ENCODE data around the gene NMNAT1.
"Not testable (repeated sequence)": the region's sequence is repeated elsewhere in the genome, so short reads cannot be mapped to it uniquely, and the experiment has no call there.

Gene NMNAT1

DNA sequence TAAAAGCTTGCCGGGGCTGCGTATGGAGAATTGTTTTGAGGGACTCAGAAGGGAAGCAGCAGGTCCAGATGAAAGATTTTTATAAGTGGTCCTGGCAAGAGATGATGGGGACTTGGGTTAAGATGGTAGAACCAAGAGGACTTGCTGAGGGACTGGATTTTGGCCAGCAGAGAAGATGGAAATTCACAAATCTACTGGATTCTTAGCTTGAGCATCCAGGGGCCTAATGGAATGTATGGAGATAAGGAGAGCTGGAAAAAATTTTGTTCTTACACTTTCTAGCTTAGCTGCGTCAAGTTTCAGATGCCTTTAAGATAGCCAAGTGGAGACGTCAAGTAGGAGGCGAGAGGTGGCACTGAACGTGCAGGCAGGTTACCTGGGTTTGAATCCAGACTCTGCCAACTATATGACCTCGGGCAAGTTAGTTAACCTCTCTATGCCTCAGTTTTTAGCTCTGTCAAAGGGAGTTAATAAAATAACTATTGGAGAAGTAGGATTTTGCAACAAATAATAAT lies 50.3 kb downstream of the NMNAT1 start:
- peaks cover 26% of the 10 kb centered on the region for H3K27me3 ChIP-seq (ENCODE audit: control insufficient read depth, insufficient read depth, low read length)
- no peak overlapping the region for H3K9ac ChIP-seq (ENCODE audit: low read length)
- H3K4me1 ChIP-seq (ENCODE audit: control insufficient read depth, insufficient read depth, low read length), result no peaks in the 10 kb centered on the region
- no peaks in the 10 kb centered on the region for H3K9me3 ChIP-seq (ENCODE audit: control insufficient read depth, low read length)
- H3K36me3 ChIP-seq (ENCODE audit: control insufficient read depth, insufficient read depth, low read length), result no peaks in the 10 kb centered on the region
- no peak overlapping the region for H3K4me3 ChIP-seq (ENCODE audit: low read length)

GRCh38 chr1:9996624-9997582 lies 53.6 kb downstream of the NMNAT1 start, which contains the start of gene RBP7:
Gene RBP7, plus strand, starts transcription at chr1:9997228. Its CDS starts 31 bp downstream, at chr1:9997259.
- Histone ChIP-seq H3K9ac (ENCODE audit: low read length) (no peak within 1 kb of the TSS), H3K9me3 (ENCODE audit: control insufficient read depth, low read length) (no peaks in the 10 kb centered on the region), H3K27me3 (ENCODE audit: control insufficient read depth, insufficient read depth, low read length) (peaks cover 31% of the 10 kb centered on the region), H3K4me3 (ENCODE audit: low read length) (no peak within 1 kb of the TSS), H3K36me3 (ENCODE audit: control insufficient read depth, insufficient read depth, low read length) (no peaks in the 10 kb centered on the region), H3K4me1 (ENCODE audit: control insufficient read depth, insufficient read depth, low read length) (no peaks in the 10 kb centered on the region)

GRCh38 chr1:10001016-10001665 lies 57.9 kb downstream of the NMNAT1 start:
- Histone ChIP-seq H3K27me3 (ENCODE audit: control insufficient read depth, insufficient read depth, low read length) (peaks cover 27% of the 10 kb centered on the region), H3K9me3 (ENCODE audit: control insufficient read depth, low read length) (no peaks in the 10 kb centered on the region), H3K4me3 (ENCODE audit: low read length) (no peak overlapping the region), H3K9ac (ENCODE audit: low read length) (no peak overlapping the region), H3K36me3 (ENCODE audit: control insufficient read depth, insufficient read depth, low read length) (no peaks in the 10 kb centered on the region), H3K4me1 (ENCODE audit: control insufficient read depth, insufficient read depth, low read length) (no peaks in the 10 kb centered on the region)

DNA sequence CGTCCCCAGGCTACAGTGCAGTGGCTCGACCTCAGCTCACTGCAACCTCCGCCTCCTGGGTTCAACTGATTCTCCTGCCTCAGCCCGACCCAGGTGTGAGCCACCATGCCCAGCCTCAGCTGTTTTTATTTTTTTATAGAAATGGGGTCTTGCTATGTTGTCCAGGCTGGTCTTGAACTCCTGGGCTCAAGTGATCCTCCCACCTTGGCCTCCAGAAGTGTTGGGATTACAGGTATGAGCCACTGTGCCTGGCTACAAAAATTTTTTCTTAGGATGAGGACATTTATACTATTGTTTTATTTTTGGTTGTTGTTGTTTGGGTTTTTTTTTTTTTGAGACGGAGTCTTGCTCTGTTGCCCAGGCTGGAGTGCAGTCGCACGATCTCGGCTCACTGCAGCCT lies 62.0 kb downstream of the NMNAT1 start:
- H3K27me3 ChIP-seq (ENCODE audit: control insufficient read depth, insufficient read depth, low read length); H3K4me1 ChIP-seq (ENCODE audit: control insufficient read depth, insufficient read depth, low read length); H3K36me3 ChIP-seq (ENCODE audit: control insufficient read depth, insufficient read depth, low read length); H3K4me3 ChIP-seq (ENCODE audit: low read length); H3K9ac ChIP-seq (ENCODE audit: low read length); H3K9me3 ChIP-seq (ENCODE audit: control insufficient read depth, low read length): not testable (repeated sequence)

DNA sequence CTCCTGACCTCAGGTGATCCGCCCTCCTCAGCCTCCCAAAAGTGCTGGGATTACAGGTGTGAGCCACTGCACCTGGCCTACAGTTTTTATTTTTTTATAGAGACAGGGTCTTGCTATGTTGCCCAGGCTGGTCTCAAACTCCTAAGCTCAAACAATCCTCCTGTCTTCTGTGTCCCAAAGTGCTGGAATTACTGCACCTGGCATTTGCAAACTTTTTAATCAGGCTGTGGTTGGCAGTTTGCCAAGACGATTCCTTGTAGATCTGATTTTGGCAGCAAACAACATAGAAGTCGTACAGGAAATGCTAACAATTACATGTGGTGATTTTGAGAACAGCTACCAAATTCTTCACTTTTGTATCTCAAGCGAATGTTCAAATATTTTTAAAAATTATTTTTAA lies 63.9 kb downstream of the NMNAT1 start:
- H3K4me1 ChIP-seq (ENCODE audit: control insufficient read depth, insufficient read depth, low read length), result no peaks in the 10 kb centered on the region
- H3K36me3 ChIP-seq (ENCODE audit: control insufficient read depth, insufficient read depth, low read length), result no peaks in the 10 kb centered on the region
- no peaks in the 10 kb centered on the region for H3K9me3 ChIP-seq (ENCODE audit: control insufficient read depth, low read length)
- H3K9ac ChIP-seq (ENCODE audit: low read length), result no peak overlapping the region
- no peaks in the 10 kb centered on the region for H3K27me3 ChIP-seq (ENCODE audit: control insufficient read depth, insufficient read depth, low read length)
- no peak overlapping the region for H3K4me3 ChIP-seq (ENCODE audit: low read length)

DNA sequence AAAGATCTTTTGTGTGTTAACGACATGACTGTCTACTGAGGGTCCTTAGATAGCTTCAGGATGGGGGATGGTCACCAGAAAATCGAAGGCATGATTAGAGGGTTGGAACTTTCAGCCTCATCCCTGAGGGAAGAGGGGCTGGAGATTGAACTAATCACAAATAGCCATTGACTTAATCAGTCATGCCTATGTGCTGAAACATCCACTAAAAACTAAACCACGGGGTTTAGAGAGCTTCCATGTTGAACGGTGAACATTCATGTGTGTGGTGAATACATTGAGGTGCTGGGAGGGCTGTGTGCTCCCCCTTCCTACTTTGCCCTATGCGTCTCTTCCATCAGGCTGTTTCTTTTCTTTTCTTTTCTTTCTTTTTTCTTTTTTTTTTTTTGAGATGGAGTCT lies 70.7 kb downstream of the NMNAT1 start:
- Histone ChIP-seq H3K4me1 (ENCODE audit: control insufficient read depth, insufficient read depth, low read length) (no peaks in the 10 kb centered on the region), H3K9ac (ENCODE audit: low read length) (no peak overlapping the region), H3K27me3 (ENCODE audit: control insufficient read depth, insufficient read depth, low read length) (no peaks in the 10 kb centered on the region), H3K9me3 (ENCODE audit: control insufficient read depth, low read length) (no peaks in the 10 kb centered on the region), H3K36me3 (ENCODE audit: control insufficient read depth, insufficient read depth, low read length) (no peaks in the 10 kb centered on the region), H3K4me3 (ENCODE audit: low read length) (no peak overlapping the region)

DNA sequence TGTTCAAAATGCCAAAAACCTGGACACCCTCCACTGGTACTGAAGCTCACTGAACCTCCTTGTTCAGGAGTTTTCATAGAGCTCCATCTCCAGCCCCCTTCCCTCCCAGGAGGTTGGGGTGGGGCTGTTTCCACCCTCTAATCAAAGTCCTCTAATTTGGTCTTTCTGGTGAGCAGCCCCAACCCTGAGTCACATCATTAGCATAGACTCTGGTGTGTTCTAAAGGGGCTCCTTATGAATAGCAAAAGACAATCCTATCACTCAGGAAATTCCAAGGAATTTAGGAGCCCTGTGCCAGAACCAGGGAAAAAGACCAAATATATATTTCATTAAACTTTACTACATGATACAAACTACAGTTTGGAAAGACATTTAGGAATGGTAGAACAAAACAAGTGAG lies 76.3 kb downstream of the NMNAT1 start:
- Histone ChIP-seq H3K27me3 (ENCODE audit: control insufficient read depth, insufficient read depth, low read length) (no peaks in the 10 kb centered on the region), H3K36me3 (ENCODE audit: control insufficient read depth, insufficient read depth, low read length) (no peaks in the 10 kb centered on the region), H3K4me1 (ENCODE audit: control insufficient read depth, insufficient read depth, low read length) (no peaks in the 10 kb centered on the region), H3K4me3 (ENCODE audit: low read length) (no peak overlapping the region), H3K9ac (ENCODE audit: low read length) (no peak overlapping the region), H3K9me3 (ENCODE audit: control insufficient read depth, low read length) (no peaks in the 10 kb centered on the region)

GRCh38 chr1:10020086-10020485 lies 76.8 kb downstream of the NMNAT1 start:
- Histone ChIP-seq H3K9me3 (ENCODE audit: control insufficient read depth, low read length) (no peaks in the 10 kb centered on the region), H3K27me3 (ENCODE audit: control insufficient read depth, insufficient read depth, low read length) (no peaks in the 10 kb centered on the region), H3K9ac (ENCODE audit: low read length) (no peak overlapping the region), H3K36me3 (ENCODE audit: control insufficient read depth, insufficient read depth, low read length) (no peaks in the 10 kb centered on the region), H3K4me3 (ENCODE audit: low read length) (no peak overlapping the region), H3K4me1 (ENCODE audit: control insufficient read depth, insufficient read depth, low read length) (no peaks in the 10 kb centered on the region)

DNA sequence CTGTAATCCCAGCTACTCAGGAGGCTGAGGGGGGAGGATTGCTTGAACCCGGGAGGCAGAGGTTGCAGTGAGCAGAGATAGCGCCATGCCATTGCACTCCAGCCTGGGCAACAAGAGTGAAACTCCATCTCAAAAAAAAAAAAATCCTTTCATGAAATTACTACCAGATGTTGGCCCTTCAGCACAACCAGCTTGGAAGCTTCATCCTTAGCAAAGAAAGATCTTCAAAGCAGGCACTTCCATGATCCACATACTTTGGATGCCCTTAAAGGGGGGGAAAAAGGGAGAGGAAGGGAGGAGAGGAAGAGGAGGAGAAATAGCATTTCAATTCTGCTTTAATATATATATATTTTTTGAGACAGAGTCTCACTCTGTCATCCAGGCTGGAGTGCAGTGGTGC lies 77.4 kb downstream of the NMNAT1 start:
- not testable (repeated sequence) for H3K27me3 ChIP-seq (ENCODE audit: control insufficient read depth, insufficient read depth, low read length); H3K4me3 ChIP-seq (ENCODE audit: low read length); H3K36me3 ChIP-seq (ENCODE audit: control insufficient read depth, insufficient read depth, low read length); H3K4me1 ChIP-seq (ENCODE audit: control insufficient read depth, insufficient read depth, low read length); H3K9me3 ChIP-seq (ENCODE audit: control insufficient read depth, low read length); H3K9ac ChIP-seq (ENCODE audit: low read length)

DNA sequence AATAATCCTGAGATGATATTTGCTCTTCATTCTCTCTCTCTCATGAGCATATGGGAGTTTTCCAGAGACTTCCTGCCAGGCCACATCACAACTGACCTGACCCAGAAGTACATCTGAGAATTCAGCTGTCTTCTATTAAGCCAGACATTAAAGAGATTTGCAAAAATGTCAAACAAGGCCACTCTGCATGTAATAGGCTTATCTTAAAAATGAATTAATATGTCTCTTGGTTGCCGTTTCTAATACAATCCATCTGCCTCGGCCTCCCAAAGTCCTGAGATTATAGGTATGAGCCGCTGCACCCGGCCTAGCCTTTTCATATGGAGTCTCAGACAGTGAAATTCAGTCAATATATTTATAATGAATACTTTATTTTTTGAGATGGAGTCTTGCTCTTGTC lies 78.7 kb downstream of the NMNAT1 start:
- not testable (repeated sequence) for H3K9ac ChIP-seq (ENCODE audit: low read length); H3K27me3 ChIP-seq (ENCODE audit: control insufficient read depth, insufficient read depth, low read length); H3K36me3 ChIP-seq (ENCODE audit: control insufficient read depth, insufficient read depth, low read length)

GRCh38 chr1:10022656-10023055 lies 79.4 kb downstream of the NMNAT1 start:
- H3K9me3 ChIP-seq (ENCODE audit: control insufficient read depth, low read length), result no peaks in the 10 kb centered on the region
- H3K4me1 ChIP-seq (ENCODE audit: control insufficient read depth, insufficient read depth, low read length), result no peaks in the 10 kb centered on the region
- no peaks in the 10 kb centered on the region for H3K36me3 ChIP-seq (ENCODE audit: control insufficient read depth, insufficient read depth, low read length)
- H3K27me3 ChIP-seq (ENCODE audit: control insufficient read depth, insufficient read depth, low read length), result no peaks in the 10 kb centered on the region
- H3K9ac ChIP-seq (ENCODE audit: low read length), result no peak overlapping the region
- H3K4me3 ChIP-seq (ENCODE audit: low read length), result no peak overlapping the region

More for the DNA sequence above, 78.7 kb downstream of the NMNAT1 start:
- H3K4me3 ChIP-seq (ENCODE audit: low read length); H3K9me3 ChIP-seq (ENCODE audit: control insufficient read depth, low read length); H3K4me1 ChIP-seq (ENCODE audit: control insufficient read depth, insufficient read depth, low read length): not testable (repeated sequence)

GRCh38 chr1:10025354-10025753 lies 82.1 kb downstream of the NMNAT1 start:
- H3K36me3 ChIP-seq (ENCODE audit: control insufficient read depth, insufficient read depth, low read length), result no peaks in the 10 kb centered on the region
- H3K9me3 ChIP-seq (ENCODE audit: control insufficient read depth, low read length), result no peaks in the 10 kb centered on the region
- no peak overlapping the region for H3K9ac ChIP-seq (ENCODE audit: low read length)
- H3K27me3 ChIP-seq (ENCODE audit: control insufficient read depth, insufficient read depth, low read length), result no peaks in the 10 kb centered on the region
- no peaks in the 10 kb centered on the region for H3K4me1 ChIP-seq (ENCODE audit: control insufficient read depth, insufficient read depth, low read length)
- H3K4me3 ChIP-seq (ENCODE audit: low read length), result no peak overlapping the region

Data from mucosa of stomach (tissue), 1 donor.